Measurements from ENCODE around the gene MED17. TPM values are rescaled to one million over a fixed set of nuclear protein-coding genes. Genes with fewer than 3 reads are reported as not detected.

The MED17 gene
- total and polyA plus RNA-seq, 2 experiments from 2014 or later = 28.7 to 39.2 TPM

- Histone ChIP-seq H3K9me3 (ENCODE audit: low read depth) (no peaks in the 10 kb centered on the region), H3K27me3 (no peaks in the 10 kb centered on the region), H3K36me3 (peaks cover 53% of the 10 kb centered on the region), H3K4me1 (ENCODE audit: low read depth) (peaks cover 5% of the 10 kb centered on the region), H3K4me3 (no peak overlapping the region), H3K27ac (peak overlapping the region; percentile 21)
- no peak for DNase-seq (ENCODE audit: low read depth in 1 of 2, low spot score in 1 of 2)
- TF ChIP-seq CTCF (IDR thresholded peaks at IDR 0.05; ENCODE audit: low read depth, low read length) = no peak
Measured at GRCh38 chr11:93813974-93814373, 29.9 kb downstream of the MED17 start.

- Histone ChIP-seq H3K36me3 (peaks cover 41% of the 10 kb centered on the region), H3K9me3 (ENCODE audit: low read depth) (no peaks in the 10 kb centered on the region), H3K4me1 (ENCODE audit: low read depth) (peaks cover 5% of the 10 kb centered on the region), H3K27ac (peak overlapping the region; percentile 36), H3K27me3 (no peaks in the 10 kb centered on the region), H3K4me3 (no peak overlapping the region)
- peak in 1 of 2 donors; percentile 14 for DNase-seq (ENCODE audit: low read depth in 1 of 2, low spot score in 1 of 2)
- no peak for TF ChIP-seq CTCF (IDR thresholded peaks at IDR 0.05; ENCODE audit: low read depth, low read length)
Measured at GRCh38 chr11:93814966-93815633, 31.0 kb downstream of the MED17 start.

GRCh38 chr11:93817426-93818348 lies 33.6 kb downstream of the MED17 start:
- DNase-seq (ENCODE audit: low read depth in 1 of 2, low spot score in 1 of 2) = no peak
- H3K27ac ChIP-seq = peak overlapping the region; percentile 50
- no peak overlapping the region for H3K4me3 ChIP-seq
- no peaks in the 10 kb centered on the region for H3K27me3 ChIP-seq
- peaks cover 19% of the 10 kb centered on the region for H3K36me3 ChIP-seq
- H3K4me1 ChIP-seq (ENCODE audit: low read depth) = peaks cover 5% of the 10 kb centered on the region
- TF ChIP-seq CTCF (IDR thresholded peaks at IDR 0.05; ENCODE audit: low read depth, low read length) = no peak
- no peaks in the 10 kb centered on the region for H3K9me3 ChIP-seq (ENCODE audit: low read depth)

GRCh38 chr11:93819966-93820695 lies 36.0 kb downstream of the MED17 start:
- Histone ChIP-seq H3K9me3 (ENCODE audit: low read depth) (no peaks in the 10 kb centered on the region), H3K36me3 (no peaks in the 10 kb centered on the region), H3K27ac (no peak overlapping the region), H3K4me1 (ENCODE audit: low read depth) (peaks cover 5% of the 10 kb centered on the region), H3K27me3 (no peaks in the 10 kb centered on the region), H3K4me3 (no peak overlapping the region)
- no peak for DNase-seq (ENCODE audit: low read depth in 1 of 2, low spot score in 1 of 2)
- TF ChIP-seq CTCF (IDR thresholded peaks at IDR 0.05; ENCODE audit: low read depth, low read length) = no peak

GRCh38 chr11:93820847-93821246 lies 36.8 kb downstream of the MED17 start:
- no peaks in the 10 kb centered on the region for H3K36me3 ChIP-seq
- no peaks in the 10 kb centered on the region for H3K9me3 ChIP-seq (ENCODE audit: low read depth)
- H3K27ac ChIP-seq = no peak overlapping the region
- H3K27me3 ChIP-seq = no peaks in the 10 kb centered on the region
- H3K4me3 ChIP-seq = no peak overlapping the region
- no peak for TF ChIP-seq CTCF (IDR thresholded peaks at IDR 0.05; ENCODE audit: low read depth, low read length)
- peaks cover 5% of the 10 kb centered on the region for H3K4me1 ChIP-seq (ENCODE audit: low read depth)
- DNase-seq (ENCODE audit: low read depth in 1 of 2, low spot score in 1 of 2) = no peak
